Hepatocyte (in vitro differentiated cells): ENCODE data around the gene LOXHD1. TPM values are rescaled to one million over a fixed set of nuclear protein-coding genes. Genes with fewer than 3 reads are reported as not detected.

Experiments
- DNase-seq: peaks from one replicate; pipeline ENCODE4 v3.0.0-alpha.2; 2016; ENCODE audit warnings: low spot score
- H2AFZ ChIP-seq: fragments of 200-600 bp; sonication (generic); 2 replicates; pipeline ENCODE4 v1.6.0; 2016; ENCODE audit warnings: antibody characterized with exemption, mild to moderate bottlenecking
- H3K27ac ChIP-seq: fragments of 200-600 bp; sonication (generic); 2 replicates; pipeline ENCODE4 v1.5.1; 2016; ENCODE audit warnings: mild to moderate bottlenecking
- H3K27me3 ChIP-seq: fragments of 200-600 bp; sonication (generic); 2 replicates; pipeline ENCODE4 v1.6.1; 2016
- H3K36me3 ChIP-seq: fragments of 200-600 bp; sonication (generic); replicated peaks from 2 replicates; pipeline ENCODE4 v1.5.1; 2016; ENCODE audit warnings: low read depth; ENCODE audit not compliant: insufficient read depth
- H3K4me1 ChIP-seq: fragments of 200-600 bp; sonication (generic); 2 replicates; pipeline ENCODE4 v1.5.1; 2016; ENCODE audit warnings: mild to moderate bottlenecking, moderate library complexity; ENCODE audit not compliant: insufficient read depth
- H3K4me2 ChIP-seq: fragments of 200-600 bp; sonication (generic); 2 replicates; pipeline ENCODE4 v1.6.0; 2016
- H3K4me3 ChIP-seq: fragments of 200-600 bp; sonication (generic); 2 replicates; pipeline ENCODE4 v1.5.1; 2016; ENCODE audit warnings: mild to moderate bottlenecking
- H3K79me2 ChIP-seq: fragments of 200-600 bp; sonication (generic); 2 replicates; pipeline ENCODE4 v1.6.0; 2017; ENCODE audit warnings: mild to moderate bottlenecking
- H3K9me2 ChIP-seq: fragments of 200-600 bp; sonication (generic); replicated peaks from 2 replicates; pipeline ENCODE4 v1.6.0; 2017; ENCODE audit warnings: mild to moderate bottlenecking; ENCODE audit not compliant: insufficient read depth
- H3K9me3 ChIP-seq: fragments of 200-600 bp; sonication (generic); 2 replicates; pipeline ENCODE4 v1.5.1; 2016; ENCODE audit warnings: low read depth, mild to moderate bottlenecking
- H4K20me1 ChIP-seq: fragments of 200-600 bp; sonication (generic); 2 replicates; pipeline ENCODE4 v1.6.0; 2016; ENCODE audit warnings: mild to moderate bottlenecking; ENCODE audit not compliant: insufficient read depth, poor library complexity, severe bottlenecking
- EZH2 ChIP-seq: fragments of 200-600 bp; sonication (generic); IDR thresholded peaks from 2 replicates; pipeline ENCODE4 v1.6.1; 2016; ENCODE audit warnings: antibody characterized with exemption, mild to moderate bottlenecking, borderline replicate concordance
- EZH2phosphoT487 ChIP-seq: fragments of 200-600 bp; sonication (generic); IDR thresholded peaks from one replicate; pipeline ENCODE4 v1.6.1; 2018; ENCODE audit warnings: antibody characterized with exemption, mild to moderate bottlenecking, low read depth, moderate library complexity; ENCODE audit not compliant: unreplicated experiment, severe bottlenecking
- WGBS: methylation state at CpG from one replicate; pipeline ENCODE4 v1.1.6; 2016; ENCODE audit warnings: low lambda C conversion rate; ENCODE audit errors: missing lambda C conversion rate; 5-methylcytosine and 5-hydroxymethylcytosine counted together
- polyA plus RNA-seq: library from polyadenylated mRNA; unstranded; fragments of >200 nt; fragmentation: Nextera tagmentation; extraction: Ambion mirVana; gene quantifications from 2 replicates; pipeline ENCODE4 v1.2.1, GENCODE V29; 2016
- total RNA-seq: library from RNA; depleted of rRNA; stranded (reverse); fragments of >200 nt; gene quantifications from 2 replicates; pipeline ENCODE4 v1.2.3, GENCODE V29; 2014
- TF ChIP-seq, protein P1 (sequence below): fragments of 200-600 bp; sonication (generic); IDR thresholded peaks from 2 replicates; pipeline ENCODE4 v1.5.1; 2016; ENCODE audit warnings: antibody characterized with exemption, mild to moderate bottlenecking; ENCODE audit not compliant: poor library complexity

Gene LOXHD1
- total and polyA plus RNA-seq, 2 experiments from 2014 or later = not detected

DNA sequence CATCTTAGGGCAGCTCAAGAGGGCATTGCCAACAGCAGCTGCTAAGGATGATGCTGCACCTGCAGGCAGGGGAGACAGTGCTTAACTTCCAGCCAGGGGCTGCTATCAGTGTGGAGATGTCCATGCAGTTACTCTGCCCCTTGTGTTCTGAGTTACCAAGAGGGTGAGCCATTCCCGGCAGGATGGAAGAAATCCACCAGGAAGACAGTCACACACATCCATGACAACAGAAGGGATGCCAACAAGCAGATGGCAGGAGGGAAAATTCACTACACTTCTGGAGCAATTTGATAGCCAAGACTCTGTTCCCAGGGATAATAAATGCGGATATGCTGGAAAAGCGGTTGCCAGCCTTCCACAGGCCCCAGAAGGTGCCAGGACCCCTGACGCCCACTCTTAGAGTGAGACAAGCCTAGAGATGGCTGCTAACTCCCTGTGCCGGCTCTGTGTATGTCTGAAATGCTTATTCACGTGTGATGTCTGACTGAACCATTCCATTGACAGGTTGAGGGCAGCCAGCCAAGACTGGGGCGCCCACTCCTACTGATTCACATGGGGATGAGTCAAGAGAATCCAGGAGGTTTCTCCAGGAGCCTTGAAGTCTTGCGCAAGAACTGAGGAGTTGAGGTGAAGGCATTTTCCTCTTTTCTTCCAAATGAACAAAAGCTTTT is 24.5 kb downstream of the LOXHD1 start:
- no peaks in the 10 kb centered on the region for H3K36me3 ChIP-seq
- no peaks in the 10 kb centered on the region for H3K4me1 ChIP-seq
- H3K9me2 ChIP-seq = no peaks in the 10 kb centered on the region
- no peak overlapping the region for H3K4me2 ChIP-seq
- H3K27me3 ChIP-seq = peaks cover 4% of the 10 kb centered on the region
- no peaks in the 10 kb centered on the region for H4K20me1 ChIP-seq
- no peaks in the 10 kb centered on the region for H3K9me3 ChIP-seq
- no peak for DNase-seq
- TF ChIP-seq EZH2 (no peak), EZH2phosphoT487 (no peak)
- TF ChIP-seq, protein P1, sequence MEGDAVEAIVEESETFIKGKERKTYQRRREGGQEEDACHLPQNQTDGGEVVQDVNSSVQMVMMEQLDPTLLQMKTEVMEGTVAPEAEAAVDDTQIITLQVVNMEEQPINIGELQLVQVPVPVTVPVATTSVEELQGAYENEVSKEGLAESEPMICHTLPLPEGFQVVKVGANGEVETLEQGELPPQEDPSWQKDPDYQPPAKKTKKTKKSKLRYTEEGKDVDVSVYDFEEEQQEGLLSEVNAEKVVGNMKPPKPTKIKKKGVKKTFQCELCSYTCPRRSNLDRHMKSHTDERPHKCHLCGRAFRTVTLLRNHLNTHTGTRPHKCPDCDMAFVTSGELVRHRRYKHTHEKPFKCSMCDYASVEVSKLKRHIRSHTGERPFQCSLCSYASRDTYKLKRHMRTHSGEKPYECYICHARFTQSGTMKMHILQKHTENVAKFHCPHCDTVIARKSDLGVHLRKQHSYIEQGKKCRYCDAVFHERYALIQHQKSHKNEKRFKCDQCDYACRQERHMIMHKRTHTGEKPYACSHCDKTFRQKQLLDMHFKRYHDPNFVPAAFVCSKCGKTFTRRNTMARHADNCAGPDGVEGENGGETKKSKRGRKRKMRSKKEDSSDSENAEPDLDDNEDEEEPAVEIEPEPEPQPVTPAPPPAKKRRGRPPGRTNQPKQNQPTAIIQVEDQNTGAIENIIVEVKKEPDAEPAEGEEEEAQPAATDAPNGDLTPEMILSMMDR = no peak
- H2AFZ ChIP-seq = no peak overlapping the region
- no peaks in the 10 kb centered on the region for H3K79me2 ChIP-seq
- no peak overlapping the region for H3K4me3 ChIP-seq
- H3K27ac ChIP-seq = no peak overlapping the region
- 92% methylated on average over 8 of the region's 8 CpGs for WGBS

GRCh38 chr18:46630991-46631390 is 26.0 kb downstream of the LOXHD1 start:
- Histone ChIP-seq H3K9me3 (no peaks in the 10 kb centered on the region), H3K4me3 (no peak overlapping the region), H3K4me2 (no peak overlapping the region), H3K36me3 (no peaks in the 10 kb centered on the region), H2AFZ (no peak overlapping the region), H3K4me1 (no peaks in the 10 kb centered on the region), H3K79me2 (no peaks in the 10 kb centered on the region), H4K20me1 (no peaks in the 10 kb centered on the region), H3K27ac (no peak overlapping the region), H3K9me2 (no peaks in the 10 kb centered on the region), H3K27me3 (peaks cover 4% of the 10 kb centered on the region)
- TF ChIP-seq, protein P1 = no peak
- no peak for TF ChIP-seq EZH2
- TF ChIP-seq EZH2phosphoT487 = no peak
- WGBS = 84% methylated on average over 3 of the region's 3 CpGs
- no peak for DNase-seq

- Histone ChIP-seq H3K79me2 (no peaks in the 10 kb centered on the region), H3K27me3 (peaks cover 4% of the 10 kb centered on the region), H3K9me3 (no peaks in the 10 kb centered on the region), H3K4me2 (no peak overlapping the region), H3K4me1 (no peaks in the 10 kb centered on the region), H4K20me1 (no peaks in the 10 kb centered on the region), H2AFZ (no peak overlapping the region), H3K36me3 (no peaks in the 10 kb centered on the region), H3K9me2 (no peaks in the 10 kb centered on the region), H3K4me3 (no peak overlapping the region), H3K27ac (no peak overlapping the region)
- no peak for DNase-seq
- WGBS = 81% methylated on average over 4 of the region's 4 CpGs
- TF ChIP-seq EZH2phosphoT487 (no peak), EZH2 (no peak)
- TF ChIP-seq, protein P1 = no peak
These were observed 26.9 kb downstream of the LOXHD1 start for GRCh38 chr18:46630160-46630559.
